HEK293 (cell line): ENCODE results near the gene TRIB2.

Experiments
- CTCF ChIA-PET: fragments of 350-600 bp; formaldehyde crosslinking; extraction: SDS; loops from one replicate; lab custom pipeline; 2021; ENCODE audit warnings: antibody characterized with exemption; lab: Yijun Ruan, JAX
- POLR2A ChIA-PET: fragments of 300-600 bp; formaldehyde crosslinking; extraction: SDS; loops from one replicate; lab custom pipeline; 2020; ENCODE audit warnings: antibody characterized with exemption, inconsistent platforms; lab: Yijun Ruan, JAX
- H3K27ac ChIP-seq: fragments of 200-500 bp; sonication (Bioruptor generic); 2 replicates; pipeline ENCODE4 v1.5.1; 2014; ENCODE audit warnings: low read depth, low read length, control low read depth, inconsistent platforms; ENCODE audit errors: extremely low read depth
- H3K36me3 ChIP-seq, 2 experiments: fragments of 200-500 bp in 1 of 2; sonication (Bioruptor generic) in 1 of 2; 1 replicate in 1 of 2; 2 replicates in 1 of 2; pipeline ENCODE4 v1.5.1; 2014 to 2017; ENCODE audit warnings: inconsistent platforms in 2 of 2, low read length in 2 of 2; ENCODE audit not compliant: control insufficient read depth in 2 of 2, insufficient read depth in 1 of 2
- H3K4me1 ChIP-seq: fragments of 200-500 bp; sonication (Bioruptor generic); 2 replicates; pipeline ENCODE4 v1.5.1; 2014; ENCODE audit warnings: mild to moderate bottlenecking, low read length, inconsistent platforms; ENCODE audit not compliant: control insufficient read depth, insufficient read depth
- H3K4me3 ChIP-seq: 2 replicates; pipeline ENCODE4 v1.5.1; 2011; ENCODE audit warnings: low read depth, mild to moderate bottlenecking, control low read depth, low read length, moderate library complexity
- H3K9me3 ChIP-seq: fragments of 200-500 bp; sonication (Bioruptor generic); 2 replicates; pipeline ENCODE4 v1.5.1; 2014; ENCODE audit warnings: low read depth, low read length, inconsistent platforms; ENCODE audit not compliant: control insufficient read depth, insufficient read depth
- KLF1 ChIP-seq: fragments of 450-650 bp; formaldehyde crosslinking; IDR thresholded peaks from 2 replicates; pipeline ENCODE4 v1.5.1; 2016; ENCODE audit warnings: missing biosample characterization, missing genetic modification characterization
- ZNF184 ChIP-seq: fragments of 450-650 bp; IDR thresholded peaks from 2 replicates; pipeline ENCODE4 v1.5.1; 2018; ENCODE audit warnings: missing biosample characterization, mild to moderate bottlenecking, missing genetic modification characterization
- ZNF223 ChIP-seq: fragments of 450-650 bp; formaldehyde crosslinking; IDR thresholded peaks from 2 replicates; pipeline ENCODE4 v1.5.1; 2016; ENCODE audit warnings: missing biosample characterization, missing genetic modification characterization
- ZNF514 ChIP-seq: fragments of 450-650 bp; formaldehyde crosslinking; IDR thresholded peaks from 2 replicates; pipeline ENCODE4 v1.5.1; 2016; ENCODE audit warnings: missing biosample characterization, missing genetic modification characterization
- ZNF529 ChIP-seq: fragments of 450-650 bp; formaldehyde crosslinking; IDR thresholded peaks from 2 replicates; pipeline ENCODE4 v1.5.1; 2017; ENCODE audit warnings: missing genetic modification characterization, missing biosample characterization; ENCODE audit not compliant: insufficient replicate concordance
- ZNF585B ChIP-seq: fragments of 450-650 bp; formaldehyde crosslinking; IDR thresholded peaks from 2 replicates; pipeline ENCODE4 v1.5.1; 2016; ENCODE audit warnings: missing biosample characterization, missing genetic modification characterization
- ZNF624 ChIP-seq: fragments of 450-650 bp; formaldehyde crosslinking; IDR thresholded peaks from 2 replicates; pipeline ENCODE4 v1.5.1; 2017; ENCODE audit warnings: missing biosample characterization, missing genetic modification characterization
- TF ChIP-seq, protein P1 (sequence below): fragments of 450-650 bp; formaldehyde crosslinking; IDR thresholded peaks from 2 replicates; pipeline ENCODE4 v1.5.1; 2016; ENCODE audit warnings: missing biosample characterization, missing genetic modification characterization
- TF ChIP-seq, protein P2 (sequence below): fragments of 450-650 bp; formaldehyde crosslinking; IDR thresholded peaks from 2 replicates; pipeline ENCODE4 v1.5.1; 2016; ENCODE audit warnings: missing biosample characterization, missing genetic modification characterization
- TF ChIP-seq, protein P3 (sequence below): fragments of 450-650 bp; formaldehyde crosslinking; IDR thresholded peaks from 2 replicates; pipeline ENCODE4 v1.5.1; 2016; ENCODE audit warnings: missing biosample characterization, missing genetic modification characterization

Gene TRIB2

DNA sequence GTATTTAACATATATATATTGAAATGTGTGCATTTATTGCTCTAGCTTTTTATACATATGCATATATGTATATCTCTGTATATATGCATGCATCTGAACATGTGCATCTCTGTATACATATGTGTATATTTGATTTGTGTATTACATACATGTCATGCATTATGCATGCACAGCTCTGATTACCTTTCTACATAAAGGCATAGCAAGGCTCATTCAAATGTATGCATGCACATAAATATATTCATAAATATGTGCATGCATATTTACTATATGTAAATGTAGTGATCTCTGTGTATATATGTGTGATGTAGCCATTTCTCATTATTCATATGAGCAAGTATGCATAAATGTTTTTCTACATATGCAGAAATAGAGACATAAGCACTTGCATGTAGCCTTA lies 64.6 kb downstream of the TRIB2 start (continued):
- TF ChIP-seq ZNF223 (tag by site-specific recombination): no peak
- TF ChIP-seq, protein P1, sequence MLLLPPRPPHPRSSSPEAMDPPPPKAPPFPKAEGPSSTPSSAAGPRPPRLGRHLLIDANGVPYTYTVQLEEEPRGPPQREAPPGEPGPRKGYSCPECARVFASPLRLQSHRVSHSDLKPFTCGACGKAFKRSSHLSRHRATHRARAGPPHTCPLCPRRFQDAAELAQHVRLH (tag by site-specific recombination): no peak
- TF ChIP-seq, protein P2, sequence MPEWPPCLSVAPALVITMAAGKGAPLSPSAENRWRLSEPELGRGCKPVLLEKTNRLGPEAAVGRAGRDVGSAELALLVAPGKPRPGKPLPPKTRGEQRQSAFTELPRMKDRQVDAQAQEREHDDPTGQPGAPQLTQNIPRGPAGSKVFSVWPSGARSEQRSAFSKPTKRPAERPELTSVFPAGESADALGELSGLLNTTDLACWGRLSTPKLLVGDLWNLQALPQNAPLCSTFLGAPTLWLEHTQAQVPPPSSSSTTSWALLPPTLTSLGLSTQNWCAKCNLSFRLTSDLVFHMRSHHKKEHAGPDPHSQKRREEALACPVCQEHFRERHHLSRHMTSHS (tag by site-specific recombination): no peak

DNA sequence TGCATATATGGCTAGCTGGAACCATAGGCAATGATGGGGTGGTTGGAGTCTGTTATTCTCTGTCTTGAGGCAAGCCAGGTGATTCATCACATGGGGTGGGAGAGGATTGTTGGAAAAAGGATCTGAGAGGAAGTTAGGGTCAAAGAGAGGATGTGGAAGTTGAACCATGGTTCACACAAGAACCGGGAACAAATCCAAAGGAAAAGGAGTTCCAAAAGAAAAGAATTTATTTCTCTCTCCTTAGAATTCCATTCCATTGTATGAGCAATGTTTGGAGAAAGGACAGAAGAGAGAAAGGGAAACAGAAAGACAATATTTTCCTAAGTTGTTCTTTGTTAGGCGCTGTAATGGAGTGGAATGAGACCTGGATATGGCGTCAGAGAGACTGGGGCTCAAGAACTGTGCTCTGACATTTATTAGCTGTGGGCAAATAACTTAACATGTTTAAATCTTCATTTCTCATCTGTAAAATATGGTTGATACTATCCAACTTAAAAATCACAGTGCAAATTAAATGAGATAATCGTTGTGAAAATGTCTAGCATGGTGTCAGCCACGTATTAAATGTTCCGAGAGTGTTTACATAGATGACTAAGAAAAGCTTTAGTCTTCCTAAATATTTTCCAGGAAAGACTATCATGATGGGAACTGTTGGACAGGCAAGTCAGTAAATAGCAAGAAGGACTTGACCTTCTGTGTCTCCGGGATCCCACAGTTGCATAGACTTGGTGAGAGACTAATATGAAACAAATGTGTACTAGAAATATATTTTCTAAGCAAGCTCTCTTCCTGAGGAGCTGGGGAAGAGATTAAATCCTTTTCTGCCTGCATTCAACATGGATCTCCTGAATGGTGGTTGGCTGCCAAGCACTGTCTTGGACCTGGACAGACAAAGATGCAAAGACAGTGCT lies 71.4 kb downstream of the TRIB2 start:
- H3K36me3 ChIP-seq: no peaks in the 10 kb centered on the region
- TF ChIP-seq, protein P3, sequence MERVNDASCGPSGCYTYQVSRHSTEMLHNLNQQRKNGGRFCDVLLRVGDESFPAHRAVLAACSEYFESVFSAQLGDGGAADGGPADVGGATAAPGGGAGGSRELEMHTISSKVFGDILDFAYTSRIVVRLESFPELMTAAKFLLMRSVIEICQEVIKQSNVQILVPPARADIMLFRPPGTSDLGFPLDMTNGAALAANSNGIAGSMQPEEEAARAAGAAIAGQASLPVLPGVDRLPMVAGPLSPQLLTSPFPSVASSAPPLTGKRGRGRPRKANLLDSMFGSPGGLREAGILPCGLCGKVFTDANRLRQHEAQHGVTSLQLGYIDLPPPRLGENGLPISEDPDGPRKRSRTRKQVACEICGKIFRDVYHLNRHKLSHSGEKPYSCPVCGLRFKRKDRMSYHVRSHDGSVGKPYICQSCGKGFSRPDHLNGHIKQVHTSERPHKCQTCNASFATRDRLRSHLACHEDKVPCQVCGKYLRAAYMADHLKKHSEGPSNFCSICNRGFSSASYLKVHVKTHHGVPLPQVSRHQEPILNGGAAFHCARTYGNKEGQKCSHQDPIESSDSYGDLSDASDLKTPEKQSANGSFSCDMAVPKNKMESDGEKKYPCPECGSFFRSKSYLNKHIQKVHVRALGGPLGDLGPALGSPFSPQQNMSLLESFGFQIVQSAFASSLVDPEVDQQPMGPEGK (tag by site-specific recombination): no peak
- TF ChIP-seq ZNF585B (tag by site-specific recombination) (no peak), ZNF514 (tag by site-specific recombination) (no peak), ZNF624 (tag by site-specific recombination) (no peak)
- no peak overlapping the region for H3K27ac ChIP-seq
- no peaks in the 10 kb centered on the region for H3K4me1 ChIP-seq
- POLR2A ChIA-PET: no interaction called here
- H3K4me3 ChIP-seq: no peak overlapping the region
- CTCF ChIA-PET: no interaction called here
- H3K9me3 ChIP-seq: no peaks in the 10 kb centered on the region

DNA sequence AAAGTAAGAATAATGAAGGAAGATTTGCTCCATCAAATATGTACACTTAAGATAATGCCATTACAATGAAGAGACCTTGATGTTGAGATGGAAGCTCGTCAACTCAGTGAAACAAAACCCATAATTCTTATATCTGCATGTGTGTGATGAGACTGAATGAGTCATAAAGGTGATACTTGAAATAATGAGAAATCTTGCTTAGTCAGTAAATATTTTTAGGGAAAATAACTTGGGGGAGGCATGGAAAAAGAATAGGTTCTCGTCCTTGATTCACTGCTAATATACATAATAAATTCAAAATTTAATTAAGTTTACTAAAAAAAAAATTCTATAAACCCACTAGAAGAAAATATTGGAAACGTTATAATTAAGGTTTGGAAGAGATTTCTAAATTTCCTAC lies 75.2 kb downstream of the TRIB2 start:
- no peak for TF ChIP-seq ZNF184 (tag by site-specific recombination)
- TF ChIP-seq, protein P3 (tag by site-specific recombination): no peak
- TF ChIP-seq KLF1 (tag by site-specific recombination): no peak
- TF ChIP-seq ZNF529 (tag by site-specific recombination): no peak
- ChIA-PET CTCF (interaction anchor here (0.6 to 0.7 kb wide), 2 partner anchors 22 to 168 kb away, joined by 3 read pairs; no protein-coding TSS in a partner anchor), POLR2A (no interaction called here)
- H3K27ac ChIP-seq: no peak overlapping the region
- H3K4me1 ChIP-seq: no peaks in the 10 kb centered on the region
- H3K36me3 ChIP-seq: no peaks in the 10 kb centered on the region
- no peak overlapping the region for H3K4me3 ChIP-seq
- H3K9me3 ChIP-seq: no peaks in the 10 kb centered on the region
